NCI-H1436 (cell line): ENCODE measurements around the gene ELN.

Experiments
- DNase-seq: peaks from one replicate; lab custom pipeline; 2025; lab: John Stamatoyannopoulos, UW

ELN gene

GRCh38 chr7:74093671-74094223 is 65.8 kb downstream of the ELN start:
- peak; percentile 61 for DNase-seq

- DNase-seq = no peak
These were observed 66.5 kb downstream of the ELN start for GRCh38 chr7:74094224-74095101.

GRCh38 chr7:74095135-74095534 is 67.2 kb downstream of the ELN start:
- DNase-seq = no peak

GRCh38 chr7:74097937-74098614 is 70.1 kb downstream of the ELN start:
- no peak for DNase-seq

DNA sequence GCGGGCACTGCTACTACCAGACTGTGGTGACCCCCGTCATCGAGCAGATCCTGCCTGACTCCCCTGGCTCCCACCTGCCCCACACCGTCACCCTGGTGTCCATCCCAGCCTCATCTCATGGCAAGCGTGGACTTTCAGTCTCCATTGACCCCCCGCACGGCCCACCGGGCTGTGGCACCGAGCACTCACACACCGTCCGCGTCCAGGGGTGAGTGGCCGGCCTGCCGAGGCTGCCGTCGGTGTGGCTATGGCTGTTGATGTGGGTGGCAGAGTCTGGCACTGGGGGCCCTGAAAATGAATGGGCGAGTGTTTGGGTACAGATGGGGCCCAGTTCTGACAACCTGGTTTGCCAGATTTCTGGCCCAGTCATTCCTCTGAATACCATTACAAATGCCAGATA is 71.1 kb downstream of the ELN start:
- DNase-seq = no peak

GRCh38 chr7:74101061-74101681 is 73.2 kb downstream of the ELN start:
- peak; percentile 82 for DNase-seq

GRCh38 chr7:74103219-74103772 is 75.3 kb downstream of the ELN start:
- DNase-seq = no peak

DNA sequence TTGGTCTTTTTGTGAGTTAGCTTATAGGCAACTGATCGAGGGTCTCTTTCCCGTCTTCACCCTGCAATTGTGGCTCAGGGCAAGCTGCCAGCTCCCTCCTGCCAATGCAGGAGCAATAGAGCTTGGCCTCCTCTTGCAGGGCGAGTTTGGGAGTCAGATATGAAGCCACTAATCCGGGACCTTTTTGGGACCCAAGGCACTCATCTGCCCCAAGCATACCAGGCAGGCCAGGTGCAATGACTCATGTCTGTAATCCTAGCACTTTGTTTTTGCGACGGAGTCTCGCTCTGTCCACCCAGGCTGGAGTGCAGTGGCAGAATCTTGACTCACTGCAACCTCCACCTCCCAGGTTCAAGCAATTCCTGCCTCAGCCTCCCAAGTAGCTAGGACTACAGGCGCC is 76.7 kb downstream of the ELN start:
- no peak for DNase-seq

DNA sequence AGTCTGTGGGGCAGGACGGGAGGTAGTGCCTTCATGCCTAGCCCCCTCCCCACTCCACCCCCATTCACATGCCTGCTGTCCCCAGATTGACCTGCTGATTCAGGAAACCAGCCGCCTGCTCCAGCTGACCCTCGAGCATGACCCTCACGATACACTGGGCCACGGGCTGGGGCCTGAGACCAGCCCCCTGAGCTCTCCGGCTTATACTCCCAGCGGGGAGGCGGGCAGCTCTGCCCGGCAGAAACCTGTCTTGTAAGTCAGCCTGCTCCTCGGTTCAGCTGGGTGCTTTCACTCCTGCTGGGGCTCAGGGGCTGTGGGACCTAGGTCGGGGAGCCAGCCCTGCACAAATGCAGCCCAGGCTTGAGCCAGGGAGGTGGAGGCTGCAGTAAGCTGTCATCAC is 78.0 kb downstream of the ELN start:
- DNase-seq = no peak

GRCh38 chr7:74106846-74107245 is 78.9 kb downstream of the ELN start:
- DNase-seq = no peak

DNA sequence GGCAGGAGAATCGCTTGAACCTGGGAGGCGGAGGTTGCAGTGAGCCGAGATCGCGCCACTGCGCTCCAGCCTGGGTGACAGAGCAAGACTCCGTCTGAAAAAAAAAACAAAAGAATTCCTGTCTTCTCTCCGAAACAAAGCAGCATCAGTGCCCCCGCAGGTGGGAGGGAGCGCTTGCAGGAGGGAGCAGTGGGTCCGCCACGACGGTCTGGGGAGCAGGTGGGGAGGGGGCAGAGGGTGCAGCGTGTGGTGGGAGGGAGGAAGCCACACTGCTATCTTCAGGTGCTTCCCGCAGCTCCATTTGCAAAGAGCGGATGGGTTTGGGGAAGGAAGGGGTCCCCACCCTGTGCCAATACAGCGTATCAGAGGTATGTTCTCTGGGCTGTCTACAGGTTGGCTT is 87.4 kb downstream of the ELN start:
- no peak for DNase-seq

- no peak for DNase-seq
These were observed 88.4 kb downstream of the ELN start for GRCh38 chr7:74116356-74116755.
